HK-2 (cell line): ENCODE results near the gene GOLGA5.

Experiments used
- DNase-seq: peaks from one replicate; pipeline ENCODE4 v3.0.0-alpha.2; 2018; ENCODE audit not compliant: unreplicated experiment

Gene GOLGA5

DNA sequence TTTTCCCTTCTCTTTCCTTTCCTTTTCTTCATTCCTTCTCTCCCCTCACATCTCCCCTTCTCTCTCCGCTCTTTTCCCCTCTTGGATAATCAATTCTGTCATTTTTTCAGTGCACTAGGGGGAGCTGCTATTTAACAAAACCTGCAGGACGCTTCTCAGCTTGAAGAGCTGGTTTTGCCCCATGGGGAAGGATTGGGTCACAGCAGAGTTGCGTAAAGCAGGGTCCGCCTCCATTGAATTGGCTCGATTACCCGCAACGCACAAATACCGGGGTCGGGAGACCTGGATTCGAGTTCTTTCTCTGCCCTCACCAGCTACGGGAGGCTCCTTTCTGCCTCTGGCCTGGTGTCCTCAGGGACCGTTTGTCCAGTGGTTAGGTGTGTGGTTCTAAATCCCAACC lies 86.7 kb downstream of the GOLGA5 start:
- no peak for DNase-seq

GRCh38 chr14:92883066-92883465 lies 89.0 kb downstream of the GOLGA5 start:
- DNase-seq: no peak

DNA sequence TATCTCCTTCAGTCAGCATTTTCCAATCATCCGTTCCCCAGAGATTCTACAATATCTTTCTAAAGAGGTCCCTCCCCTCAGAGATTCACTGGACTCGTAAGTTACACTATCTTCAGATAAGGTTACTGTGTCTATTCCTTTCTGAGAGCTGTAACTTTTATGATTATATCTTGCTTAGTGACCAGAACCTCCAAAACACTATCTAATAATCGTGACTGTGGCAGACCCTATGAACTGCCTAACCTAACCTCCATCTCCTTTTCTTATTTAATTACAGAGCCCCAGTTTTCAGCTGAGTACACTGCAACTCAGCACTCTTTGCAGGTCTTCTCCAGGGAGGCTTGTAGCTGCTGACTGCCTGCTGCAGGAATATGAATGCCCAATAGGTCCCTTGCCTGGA lies 90.3 kb downstream of the GOLGA5 start:
- DNase-seq: no peak

GRCh38 chr14:92885279-92886061 lies 91.4 kb downstream of the GOLGA5 start:
- no peak for DNase-seq

DNA sequence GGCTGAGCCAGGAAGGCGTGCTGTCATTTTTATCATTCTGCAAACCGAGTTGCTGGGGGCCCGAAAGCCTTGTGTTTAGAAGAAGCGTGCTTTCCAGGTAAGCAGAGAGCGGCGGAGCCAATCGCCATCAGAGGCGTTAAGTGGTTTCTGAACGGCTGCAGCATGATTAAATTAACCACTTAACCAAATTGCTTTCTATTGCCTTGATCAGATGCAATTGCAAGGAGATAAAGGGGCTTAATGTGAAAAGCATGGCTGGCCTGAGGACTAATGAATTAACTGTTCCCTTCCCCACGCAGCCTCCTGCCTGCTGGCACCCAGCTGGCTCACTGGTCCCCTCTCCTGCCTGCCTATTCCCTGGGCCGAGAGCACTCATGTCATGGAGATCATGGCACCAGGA lies 92.2 kb downstream of the GOLGA5 start:
- DNase-seq: no peak

DNA sequence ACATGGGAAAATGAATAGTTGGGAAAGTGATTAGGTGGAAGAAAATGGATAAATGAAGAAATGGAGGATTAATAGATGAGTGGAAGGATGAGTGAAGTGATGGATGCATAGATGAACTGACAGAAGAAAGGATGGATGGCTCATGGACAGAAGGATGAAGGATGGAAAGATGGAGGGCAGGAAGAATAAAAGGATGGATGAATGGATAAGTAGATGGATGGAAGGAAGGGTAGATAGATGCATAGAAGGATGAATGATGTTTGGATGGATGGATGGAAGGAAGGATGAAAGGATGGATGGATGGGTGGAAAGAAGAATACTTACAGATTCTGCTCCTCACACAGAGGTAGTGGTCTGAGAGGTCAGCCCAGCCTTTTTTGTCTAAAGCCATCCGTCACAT lies 93.1 kb downstream of the GOLGA5 start:
- no peak for DNase-seq

DNA sequence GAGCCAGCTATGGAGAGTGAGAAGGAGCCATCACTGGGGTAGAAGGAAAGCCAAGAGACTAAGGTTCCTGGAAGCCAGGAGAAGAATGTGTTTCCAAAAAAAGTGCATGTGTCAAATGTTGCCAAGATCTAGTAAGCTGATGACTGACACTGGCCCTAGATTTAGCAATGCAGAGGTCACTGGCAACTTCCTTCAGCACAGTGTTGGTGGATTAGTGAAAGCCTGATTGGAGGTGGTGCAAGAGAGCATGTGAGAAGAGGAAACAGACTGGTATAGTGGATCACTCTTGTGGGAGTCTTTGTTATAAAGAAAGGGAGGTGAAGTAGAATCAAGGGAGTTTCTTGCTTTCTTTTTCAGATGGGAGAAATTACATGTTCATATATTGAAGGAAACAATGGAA lies 94.8 kb downstream of the GOLGA5 start:
- no peak for DNase-seq
